Glomerular endothelial cell (primary cell): ENCODE data around the gene SIRPA. TPM values are rescaled to one million over a fixed set of nuclear protein-coding genes. Genes with fewer than 3 reads are reported as not detected.

Source experiments
- DNase-seq: peaks from one replicate; pipeline ENCODE4 v3.0.0-alpha.2; 2011; ENCODE audit warnings: low read depth, low spot score; ENCODE audit errors: extremely low read depth
- total RNA-seq: library from RNA; depleted of rRNA; stranded (reverse); fragments of >200 nt; gene quantifications from 2 replicates; pipeline ENCODE4 v1.2.3, GENCODE V29; 2015

SIRPA gene
- total RNA-seq, 1 donor from 2014 or later = 35.6 TPM

- DNase-seq = no peak
Observed at GRCh38 chr20:1973601-1974440, 78.6 kb downstream of the SIRPA start.

DNA sequence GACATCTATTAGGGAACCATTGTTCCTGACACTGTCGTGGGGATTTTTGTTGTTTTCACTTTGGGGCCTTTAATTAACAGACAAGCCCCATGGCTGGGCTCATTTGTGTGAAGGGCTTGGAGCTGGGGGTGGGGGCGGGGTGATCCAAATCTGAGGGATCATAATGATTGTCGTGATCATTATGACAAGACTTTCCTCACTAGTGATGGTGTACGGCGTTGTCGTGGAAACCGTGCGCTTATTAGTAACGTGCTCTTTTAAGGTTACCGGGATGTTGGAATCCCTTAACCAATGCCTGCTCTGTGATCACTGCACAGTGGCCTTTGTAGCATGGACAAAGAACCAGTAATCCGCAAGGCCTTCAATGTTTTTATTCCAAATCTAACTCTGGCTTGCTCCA lies 80.1 kb downstream of the SIRPA start:
- no peak for DNase-seq

DNA sequence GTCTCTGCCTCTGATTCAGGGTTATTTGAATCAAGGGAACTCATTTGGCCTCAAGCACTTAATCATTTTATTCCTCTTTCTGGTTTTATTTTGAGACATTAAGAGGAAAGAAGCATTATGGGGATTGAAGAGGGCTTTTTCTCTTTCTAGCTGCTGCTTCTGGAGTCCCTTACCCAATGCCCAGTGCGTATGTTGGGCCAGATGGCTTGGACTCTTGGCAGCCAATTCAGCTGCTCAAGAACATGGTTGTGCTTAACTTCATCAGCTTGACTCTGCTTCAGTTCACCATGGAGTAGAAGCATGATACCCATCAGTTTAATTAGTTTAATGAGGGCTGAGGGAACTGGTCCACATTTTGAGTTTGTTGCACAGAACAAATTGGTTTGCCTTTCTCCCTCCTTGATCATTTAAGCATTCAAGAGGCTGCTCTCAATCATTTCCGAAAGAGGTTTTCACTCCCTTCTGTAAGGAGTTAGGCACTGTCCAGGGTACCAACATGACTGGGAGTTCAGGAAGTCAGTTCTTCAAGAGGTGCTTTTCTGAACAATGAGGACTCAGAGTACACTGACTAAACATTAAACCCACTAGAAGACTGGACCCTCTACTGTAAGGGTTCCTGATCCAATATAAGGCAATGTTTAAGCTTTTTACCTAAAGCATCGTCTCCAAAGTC lies 84.0 kb downstream of the SIRPA start:
- no peak for DNase-seq

DNA sequence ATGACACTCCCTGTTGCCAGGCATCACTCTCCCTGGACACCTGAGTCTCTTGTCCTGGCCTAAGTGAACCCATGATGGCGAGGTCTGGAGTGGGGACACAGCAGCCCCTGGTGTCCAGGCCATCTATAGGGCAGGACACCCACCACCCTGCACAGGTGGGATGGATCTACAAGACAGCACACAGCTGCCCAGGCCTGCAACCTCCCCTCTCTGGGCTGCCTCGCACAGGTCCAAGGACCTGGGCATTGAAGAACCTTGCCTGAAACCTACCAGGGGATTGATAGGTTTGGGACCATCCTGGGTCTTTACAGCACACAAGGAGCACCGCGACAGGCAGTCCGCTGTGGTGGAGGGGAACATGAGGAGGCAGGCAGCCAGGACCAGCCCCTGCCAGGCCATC lies 87.5 kb downstream of the SIRPA start:
- no peak for DNase-seq

DNA sequence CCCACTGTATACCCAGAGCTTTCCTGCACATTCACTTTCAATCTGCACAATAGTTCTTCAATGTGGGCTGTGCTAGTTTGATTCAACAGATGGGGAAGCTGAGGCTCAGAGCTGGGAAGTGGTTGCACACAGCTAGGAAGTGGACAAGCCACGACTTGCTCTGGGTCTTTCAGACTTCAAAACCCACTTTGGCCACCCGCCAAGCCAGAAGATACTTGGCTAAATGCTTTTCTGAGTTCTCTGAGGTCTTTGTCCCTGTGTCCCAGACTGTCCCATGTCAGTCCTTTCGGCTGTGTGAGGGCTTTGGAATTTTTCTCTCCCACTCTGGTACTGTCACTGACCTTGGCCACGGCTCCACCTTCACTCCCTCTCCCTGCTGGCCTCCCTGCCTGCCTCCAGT lies 88.1 kb downstream of the SIRPA start:
- DNase-seq = no peak

DNA sequence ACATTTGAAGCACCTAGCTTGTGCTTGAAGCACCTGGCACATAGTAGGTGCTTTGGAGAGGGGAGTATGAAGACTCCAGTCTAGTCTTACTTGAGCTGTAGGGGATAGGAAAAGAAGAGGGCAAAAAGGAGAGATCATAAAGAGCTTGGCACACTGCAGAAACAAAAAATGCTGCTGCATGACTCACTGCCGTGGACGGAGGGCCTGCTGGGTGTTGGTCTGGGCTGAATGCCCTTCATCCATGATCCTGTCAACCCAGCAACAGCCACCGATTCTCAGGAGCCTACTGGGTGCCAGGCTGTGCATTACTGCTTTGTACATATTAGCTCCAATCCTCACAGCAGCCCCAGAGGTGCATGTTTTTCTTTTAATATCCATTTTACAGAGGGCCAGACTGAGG lies 92.6 kb downstream of the SIRPA start:
- no peak for DNase-seq

Other genes with a start within 250 kb of the SIRPA start
- not detected in 2 replicates for gene SIRPG, start 237.6 kb upstream of the SIRPA start, total RNA-seq
- gene PDYN, start 98.7 kb downstream of the SIRPA start, total RNA-seq = not detected in 2 replicates
- 18.7 and 22.9 TPM in 2 replicates for gene STK35, start 206.4 kb downstream of the SIRPA start, total RNA-seq